GM12801 (cell line): ENCODE data around the gene PMEL.

Experiments used
- CTCF ChIP-seq: IDR thresholded peaks from one replicate; pipeline ENCODE4 v1.5.1; 2011; ENCODE audit warnings: control low read depth; ENCODE audit not compliant: insufficient read length; ENCODE audit errors: extremely low read depth

Gene PMEL

GRCh38 chr12:55933169-55933798 lies 32.6 kb downstream of the PMEL start:
- TF ChIP-seq CTCF: no peak

GRCh38 chr12:55932551-55932910 lies 33.3 kb downstream of the PMEL start:
- TF ChIP-seq CTCF: no peak

- TF ChIP-seq CTCF: no peak
Measured at GRCh38 chr12:55931780-55932550, 33.9 kb downstream of the PMEL start.

GRCh38 chr12:55931317-55931779 lies 34.5 kb downstream of the PMEL start:
- no peak for TF ChIP-seq CTCF

GRCh38 chr12:55930771-55931316 lies 35.0 kb downstream of the PMEL start, which contains the start of gene DGKA:
Gene DGKA, plus strand, starts transcription at chr12:55931162. Its CDS starts 5,342 bp downstream, at chr12:55936504.
- no peak for TF ChIP-seq CTCF

GRCh38 chr12:55929306-55929791 lies 36.5 kb downstream of the PMEL start:
- TF ChIP-seq CTCF: no peak
